IPS-18c (cell line): ENCODE results near the gene UBR3.
"Not testable (repeated sequence)": the region's sequence is repeated elsewhere in the genome, so short reads cannot be mapped to it uniquely, and the experiment has no call there.

Experiments
- H3K4me3 ChIP-seq: 2 replicates; pipeline ENCODE4 v1.7.0; 2013; ENCODE audit warnings: low read depth, mild to moderate bottlenecking, low read length, moderate library complexity; ENCODE audit not compliant: insufficient read depth
- H3K9me3 ChIP-seq: one replicate; pipeline ENCODE4 v1.6.1; 2013; ENCODE audit warnings: mild to moderate bottlenecking, low read length, moderate library complexity; ENCODE audit not compliant: control insufficient read depth, insufficient read depth

The UBR3 gene

DNA sequence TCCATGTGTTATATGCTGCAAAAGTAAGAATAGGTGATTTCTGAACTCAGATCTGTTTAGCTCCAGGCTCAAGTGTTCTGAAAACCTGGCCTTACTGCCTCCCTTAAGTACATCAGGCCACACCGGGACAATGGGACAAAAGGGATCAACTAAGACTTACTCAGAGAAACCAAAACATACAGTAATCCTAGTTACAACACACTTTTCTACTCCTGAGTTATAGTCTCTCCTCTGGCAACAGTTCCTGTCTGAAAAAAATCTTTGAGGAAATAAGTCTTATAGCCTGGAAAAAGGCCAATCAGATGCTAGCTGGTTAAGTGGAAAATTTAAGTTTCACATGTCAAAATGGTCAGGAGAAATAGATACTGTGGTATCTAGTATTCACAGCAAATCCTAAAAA lies 8.1 kb upstream of the UBR3 start:
- Histone ChIP-seq H3K4me3 (no peak overlapping the region), H3K9me3 (no peaks in the 10 kb centered on the region)

DNA sequence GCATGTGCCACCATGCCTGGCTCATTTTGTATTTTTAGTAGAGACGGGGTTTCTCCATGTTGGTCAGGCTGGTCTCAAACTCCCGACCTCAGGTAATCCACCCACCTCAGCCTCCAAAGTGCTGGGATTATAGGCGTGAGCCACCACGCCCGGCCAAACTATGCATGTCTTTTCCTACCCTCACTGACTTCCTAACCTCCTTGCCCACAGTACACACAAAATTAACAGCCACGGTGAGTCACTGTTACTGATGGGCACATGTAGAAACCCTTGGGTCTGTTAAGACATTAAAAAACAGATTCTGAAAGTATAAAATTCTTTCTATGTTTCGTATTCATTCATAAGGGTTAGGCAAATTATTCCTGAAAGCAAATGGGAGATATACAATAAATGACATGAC lies 7.2 kb upstream of the UBR3 start:
- not testable (repeated sequence) for H3K9me3 ChIP-seq, H3K4me3 ChIP-seq

DNA sequence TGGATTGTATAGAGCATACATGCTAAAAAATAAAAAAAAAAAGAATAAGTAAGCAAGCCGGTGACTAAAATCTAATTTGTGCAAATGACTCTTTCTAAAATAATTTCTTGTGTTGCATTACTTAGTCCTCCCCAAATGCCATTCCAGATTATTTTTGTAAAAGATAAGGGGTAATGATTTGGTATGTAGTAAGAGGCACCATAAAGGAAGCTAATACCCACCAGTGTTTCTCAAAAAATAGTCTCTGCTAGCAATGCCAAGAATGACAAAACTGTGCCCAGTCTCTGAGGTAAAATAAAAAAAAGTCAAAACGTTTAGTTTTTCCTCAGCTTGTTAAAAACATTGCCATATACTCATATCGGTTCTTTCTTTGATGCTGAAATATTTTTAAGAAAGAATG lies 5.2 kb upstream of the UBR3 start:
- H3K4me3 ChIP-seq: no peak overlapping the region

DNA sequence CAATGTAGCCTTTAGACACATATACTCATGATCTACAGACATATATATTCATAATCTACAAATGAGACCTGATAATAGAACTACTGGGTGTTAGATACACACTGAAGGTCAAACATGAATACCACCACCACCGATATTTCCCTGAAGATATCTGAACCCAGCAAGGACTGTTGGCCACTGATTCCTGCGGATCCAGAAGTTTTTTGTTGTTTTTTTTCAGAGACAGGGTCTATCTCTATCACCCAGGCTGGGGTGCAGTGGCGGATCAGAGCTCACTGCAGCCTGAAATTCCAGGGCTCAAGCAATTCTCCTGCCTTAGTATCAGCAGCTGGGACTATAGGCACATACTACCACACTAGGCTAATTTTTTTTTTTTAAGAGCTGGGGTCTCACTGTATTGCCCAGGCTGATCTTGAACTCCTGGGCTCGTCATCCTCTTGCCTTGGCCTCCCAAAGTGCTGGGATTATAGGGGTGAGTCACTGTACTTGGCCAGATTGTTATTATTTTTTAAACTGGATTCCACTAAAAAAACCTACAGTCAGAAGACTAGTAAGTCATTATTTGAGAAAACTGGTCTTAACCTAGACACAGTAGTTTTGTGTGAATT lies 4.4 kb upstream of the UBR3 start:
- H3K9me3 ChIP-seq: no peaks in the 10 kb centered on the region
- H3K4me3 ChIP-seq: no peak overlapping the region

More for the DNA sequence above, 5.2 kb upstream of the UBR3 start:
- H3K9me3 ChIP-seq: no peaks in the 10 kb centered on the region

DNA sequence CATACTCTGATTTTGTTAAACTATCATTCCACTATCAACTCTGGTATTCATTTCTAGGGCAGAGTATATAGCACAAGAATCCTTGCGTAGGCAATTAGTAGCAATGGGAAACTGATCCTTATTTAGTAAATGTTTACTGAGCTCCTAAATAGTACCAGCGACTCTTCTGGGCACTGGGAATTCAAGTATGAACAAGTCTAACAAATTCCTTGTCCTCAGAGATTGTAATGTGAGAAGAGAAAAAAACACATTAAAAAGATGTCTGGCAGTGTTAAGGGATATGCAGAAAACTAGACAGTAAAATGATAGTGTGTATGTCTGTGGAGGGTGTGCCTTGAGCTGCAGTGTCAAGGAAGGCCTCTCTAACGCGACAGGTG lies 3.3 kb upstream of the UBR3 start:
- peak overlapping the region; percentile 87 for H3K4me3 ChIP-seq
- no peaks in the 10 kb centered on the region for H3K9me3 ChIP-seq

DNA sequence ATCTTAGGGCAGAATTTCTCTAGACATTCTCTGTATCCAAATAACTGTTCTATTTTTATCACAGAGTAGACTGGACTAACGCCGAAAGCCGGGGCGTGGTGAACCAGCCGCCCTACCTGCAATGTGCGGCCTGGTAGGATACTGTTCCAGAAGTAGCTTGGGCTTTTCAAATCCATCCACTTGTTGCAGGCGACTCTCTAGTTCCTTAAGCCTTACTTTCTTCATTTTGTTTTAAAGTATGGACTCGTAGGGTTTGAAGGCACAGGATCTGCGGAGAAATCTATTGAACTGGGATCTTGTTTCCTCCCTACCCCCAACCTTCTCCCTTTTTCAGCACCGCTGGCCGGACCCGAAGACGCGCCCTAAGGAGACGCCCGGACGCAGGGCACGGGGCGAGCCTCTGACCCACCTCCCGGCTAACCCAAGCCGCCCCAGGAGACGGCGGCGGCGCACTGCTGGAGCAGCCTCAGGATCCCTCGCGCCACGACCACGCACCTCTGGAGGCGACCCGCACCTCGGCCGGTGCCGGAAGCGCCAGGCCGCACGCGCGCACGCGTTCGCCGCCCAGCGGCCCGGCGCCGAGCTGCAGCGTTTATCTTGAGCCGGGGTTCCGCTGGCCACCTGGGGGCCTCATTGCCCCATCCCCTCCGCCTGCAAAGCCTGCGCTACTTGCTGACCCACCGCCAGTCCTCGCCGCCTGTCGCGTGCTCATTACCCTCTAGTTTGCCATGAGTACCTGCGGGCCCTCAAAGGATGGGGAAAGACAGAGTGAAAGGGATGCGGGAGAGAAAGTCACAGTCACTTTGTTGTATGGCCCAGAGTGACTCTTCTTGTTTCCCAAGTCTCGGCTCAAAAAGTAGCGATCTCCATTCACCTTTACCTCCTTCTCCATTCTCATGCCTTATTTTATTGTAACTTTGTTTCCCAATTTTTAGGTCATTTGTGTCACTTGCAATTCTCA lies 2.6 kb upstream of the UBR3 start, which contains the start of gene METTL5:
Gene METTL5 (minus strand): TSS at position 533 of the 961 bp plus-strand sequence. CDS start 308 bp downstream, at position 225.
- H3K4me3 ChIP-seq: peak within 1 kb of the TSS; percentile 87
- H3K9me3 ChIP-seq: no peaks in the 10 kb centered on the region

DNA sequence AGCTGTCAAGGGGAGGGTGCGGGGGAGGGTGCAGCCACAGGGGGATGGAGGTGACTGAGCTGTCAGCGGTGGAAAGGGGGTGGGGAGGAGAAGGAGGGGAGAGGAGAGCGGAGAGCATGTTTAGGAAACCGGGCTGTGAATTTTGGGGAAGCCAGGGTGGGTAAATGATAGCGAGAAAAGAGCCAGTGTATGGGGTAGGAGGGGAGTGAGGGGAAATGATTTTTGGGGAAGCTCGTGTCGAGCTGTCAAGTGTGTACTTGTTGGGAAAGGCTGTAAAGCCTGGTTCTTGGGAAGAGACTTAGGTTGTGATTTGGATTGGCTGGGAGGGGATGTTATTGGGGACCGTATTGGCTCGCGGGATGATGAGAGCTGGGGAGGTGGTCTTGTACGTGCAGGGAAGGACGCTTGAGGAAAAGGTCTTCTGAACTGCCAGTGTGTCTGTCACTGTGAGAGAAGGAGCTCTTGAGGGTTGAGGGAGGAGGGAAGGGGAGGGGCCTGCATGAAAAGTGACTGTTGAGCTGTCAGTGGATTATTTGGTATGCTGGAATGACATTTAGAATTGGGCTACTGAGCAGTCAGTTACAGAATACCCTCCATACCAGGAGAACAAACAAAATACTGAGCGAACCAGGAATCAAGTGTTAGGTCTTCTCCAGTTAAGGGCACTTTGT lies 1.0 kb downstream of the UBR3 start:
- Histone ChIP-seq H3K4me3 (peak overlapping the region; percentile 86), H3K9me3 (no peaks in the 10 kb centered on the region)

DNA sequence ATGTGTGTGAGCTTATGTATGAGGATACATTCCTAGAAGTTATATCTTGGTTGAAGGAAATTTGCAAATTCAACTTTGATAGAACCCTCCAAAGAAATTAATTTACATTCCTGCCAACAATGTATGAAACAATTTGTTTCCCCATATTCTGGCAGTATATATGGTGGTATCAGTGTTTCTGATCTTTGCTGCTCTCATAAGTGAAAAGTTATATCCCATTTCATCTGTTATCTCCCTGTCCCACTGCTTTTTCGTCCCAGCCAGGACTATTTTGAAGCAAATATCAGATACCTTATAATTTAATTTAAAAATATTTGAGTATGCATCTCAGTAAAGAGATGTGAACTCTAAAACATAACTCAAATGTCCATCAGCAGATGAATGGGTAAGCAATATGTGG lies 7.1 kb downstream of the UBR3 start:
- Histone ChIP-seq H3K4me3 (no peak overlapping the region), H3K9me3 (no peaks in the 10 kb centered on the region)

DNA sequence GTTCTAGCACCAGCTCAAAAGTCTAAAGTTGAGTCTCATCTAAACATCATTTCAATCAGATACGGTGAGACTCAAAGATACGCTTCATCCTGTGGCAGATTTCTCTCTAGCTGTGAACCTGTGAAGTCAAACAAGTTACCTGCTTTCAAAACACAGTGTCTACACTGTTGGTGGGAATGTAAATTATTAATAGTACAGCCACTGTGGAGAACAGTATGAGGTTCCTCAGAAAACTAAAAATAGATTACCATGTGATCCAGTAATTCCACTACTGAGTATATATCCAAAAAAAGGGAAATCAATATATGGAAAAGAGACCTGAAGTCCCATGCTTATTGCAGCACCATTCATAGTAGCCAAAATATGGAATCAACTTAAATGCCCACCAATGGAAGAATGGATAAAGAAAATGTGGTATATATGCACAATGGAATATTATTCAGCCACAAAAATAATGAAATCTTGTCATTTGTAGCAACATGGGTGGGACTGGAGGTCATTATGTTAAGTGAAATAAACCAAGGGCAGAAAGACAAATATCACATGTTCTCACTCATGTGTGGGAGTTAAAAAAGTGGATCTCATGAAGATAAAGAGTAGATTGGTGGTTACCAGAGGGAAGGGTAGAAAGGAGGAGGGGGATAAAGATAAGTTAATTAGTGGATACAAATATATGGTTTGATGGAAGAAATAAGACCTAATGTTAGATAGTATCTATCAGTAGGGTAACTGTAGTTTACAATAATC lies 11.7 kb downstream of the UBR3 start:
- Histone ChIP-seq H3K4me3 (no peak overlapping the region), H3K9me3 (no peaks in the 10 kb centered on the region)

DNA sequence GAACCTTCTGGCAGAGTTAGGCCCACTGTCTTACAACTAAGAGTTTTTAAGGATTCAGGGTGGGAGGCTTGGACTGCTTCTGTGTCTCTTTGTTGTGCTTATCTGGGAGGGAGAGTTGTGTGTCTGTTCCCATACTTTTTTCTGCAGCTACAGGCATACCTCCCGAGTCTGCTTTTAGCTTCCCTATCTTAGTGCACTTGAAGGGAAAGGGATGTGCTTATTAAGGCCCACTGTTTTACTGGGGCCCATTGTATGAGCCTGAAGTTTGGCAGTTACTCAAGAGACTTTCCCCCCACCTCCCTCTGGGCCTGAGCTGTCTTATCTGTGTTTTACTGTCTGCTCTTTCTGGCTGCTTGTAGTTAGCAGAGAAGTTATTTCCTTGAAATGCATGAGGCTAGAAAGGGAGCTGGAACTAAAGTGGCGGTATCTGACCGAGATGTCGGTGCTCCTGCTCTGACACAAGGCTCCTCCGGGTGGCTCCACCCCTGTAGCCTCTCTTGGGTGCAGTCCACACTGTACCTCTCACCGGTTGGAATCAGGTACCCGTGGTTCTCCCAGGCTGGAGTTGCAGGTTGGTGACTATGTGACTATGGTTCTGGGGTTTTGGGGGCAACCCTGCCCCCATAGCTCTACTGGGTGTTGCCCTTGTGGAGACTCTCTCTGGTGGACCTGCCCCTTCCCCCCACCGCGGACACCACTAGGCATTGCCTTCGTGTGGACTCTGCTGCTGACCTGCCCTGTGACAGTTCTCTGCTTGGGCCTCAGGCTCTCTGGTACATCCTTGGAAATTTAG lies 12.9 kb downstream of the UBR3 start:
- no peaks in the 10 kb centered on the region for H3K9me3 ChIP-seq
- H3K4me3 ChIP-seq: no peak overlapping the region

DNA sequence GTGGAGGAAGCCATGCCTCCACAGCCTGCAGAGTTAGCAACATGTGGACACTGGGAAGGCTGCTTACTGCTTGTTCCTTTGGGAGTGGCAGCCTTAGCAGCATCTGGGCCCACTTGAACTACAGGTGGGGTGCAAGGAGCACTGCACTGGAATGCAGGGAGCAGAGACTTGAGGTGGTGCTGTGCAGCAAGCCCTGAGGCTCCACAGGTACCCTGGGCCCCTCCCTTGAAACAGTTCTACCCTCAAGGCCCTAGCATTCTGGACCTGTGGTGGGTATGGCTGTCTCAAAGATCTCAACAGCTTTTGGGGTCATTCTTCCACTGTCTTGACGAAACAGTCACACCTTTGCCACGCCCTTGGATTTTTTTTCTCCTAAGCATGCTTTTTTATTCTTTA lies 13.5 kb downstream of the UBR3 start:
- no peak overlapping the region for H3K4me3 ChIP-seq
- no peaks in the 10 kb centered on the region for H3K9me3 ChIP-seq

DNA sequence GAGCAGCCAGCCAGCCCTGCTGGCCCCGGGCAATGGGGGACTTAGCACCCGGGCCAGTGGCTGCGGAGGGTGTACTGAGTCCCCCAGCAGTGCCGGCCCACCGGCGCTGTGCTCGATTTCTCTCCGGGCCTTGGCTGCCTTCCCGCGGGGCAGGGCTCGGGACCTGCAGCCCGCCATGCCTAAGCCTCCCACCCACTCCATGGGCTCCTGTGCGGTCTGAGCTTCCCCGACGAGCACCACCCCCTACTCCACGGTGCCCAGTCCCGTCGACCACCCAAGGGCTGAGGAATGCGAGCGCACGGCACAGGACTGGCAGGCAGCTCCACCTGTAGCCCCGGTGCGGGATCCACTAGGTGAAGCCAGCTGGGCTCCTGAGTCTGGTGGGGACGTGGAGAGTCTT lies 14.4 kb downstream of the UBR3 start:
- not testable (repeated sequence) for H3K4me3 ChIP-seq, H3K9me3 ChIP-seq

DNA sequence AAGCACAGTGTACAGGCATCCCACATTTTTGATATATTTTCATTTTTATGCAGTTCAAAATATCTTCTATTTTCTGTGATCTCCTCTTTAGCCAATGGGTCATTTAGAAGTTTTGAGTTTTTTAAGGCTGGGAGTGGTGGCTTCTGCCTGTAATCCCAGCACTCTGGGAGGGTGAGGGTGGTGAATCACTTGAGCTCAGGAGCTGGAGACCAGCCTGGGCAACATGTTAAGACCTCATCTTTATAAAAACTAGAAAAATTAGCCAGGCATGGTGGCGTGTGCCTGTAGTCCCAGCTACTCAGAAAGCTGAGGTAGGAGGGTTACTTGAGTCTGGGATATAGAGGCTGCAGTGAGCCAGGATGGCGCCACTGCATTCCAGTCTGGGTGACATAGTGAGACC lies 17.8 kb downstream of the UBR3 start:
- Histone ChIP-seq H3K4me3 (no peak overlapping the region), H3K9me3 (peaks cover 2% of the 10 kb centered on the region)

DNA sequence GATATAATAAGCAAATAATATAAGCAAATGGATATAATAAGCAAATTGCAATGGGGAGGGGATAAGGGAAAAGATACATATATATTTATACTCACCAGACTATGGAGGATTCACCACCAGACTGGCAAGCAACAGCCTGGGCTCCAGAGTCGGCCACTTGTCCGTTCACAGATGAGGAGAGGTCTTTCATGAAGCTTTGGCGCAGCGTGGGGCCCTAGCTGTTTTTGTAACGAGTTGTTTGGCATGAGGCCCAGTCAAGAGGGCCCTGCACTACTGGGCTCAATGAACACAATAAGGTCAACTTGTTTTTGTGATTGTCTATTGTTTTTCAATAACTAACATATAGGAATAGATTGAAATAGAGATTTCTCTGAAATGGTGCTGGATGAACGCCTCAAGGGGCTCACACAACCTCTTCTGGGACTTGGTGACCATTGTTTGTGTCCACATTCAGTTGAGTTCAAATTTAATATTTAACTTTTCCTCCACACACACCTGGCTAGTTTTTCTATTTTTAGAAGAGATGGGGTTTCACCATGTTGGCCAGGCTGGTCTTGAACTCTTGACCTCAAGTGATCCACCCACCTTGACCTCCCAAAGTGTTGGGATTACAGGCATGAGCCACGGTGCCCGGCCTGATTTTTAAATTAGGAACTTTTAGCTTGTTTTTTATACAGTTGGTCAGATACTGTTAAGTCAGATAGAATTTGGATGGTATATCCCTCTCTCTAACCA lies 21.9 kb downstream of the UBR3 start:
- H3K9me3 ChIP-seq, H3K4me3 ChIP-seq: not testable (repeated sequence)

DNA sequence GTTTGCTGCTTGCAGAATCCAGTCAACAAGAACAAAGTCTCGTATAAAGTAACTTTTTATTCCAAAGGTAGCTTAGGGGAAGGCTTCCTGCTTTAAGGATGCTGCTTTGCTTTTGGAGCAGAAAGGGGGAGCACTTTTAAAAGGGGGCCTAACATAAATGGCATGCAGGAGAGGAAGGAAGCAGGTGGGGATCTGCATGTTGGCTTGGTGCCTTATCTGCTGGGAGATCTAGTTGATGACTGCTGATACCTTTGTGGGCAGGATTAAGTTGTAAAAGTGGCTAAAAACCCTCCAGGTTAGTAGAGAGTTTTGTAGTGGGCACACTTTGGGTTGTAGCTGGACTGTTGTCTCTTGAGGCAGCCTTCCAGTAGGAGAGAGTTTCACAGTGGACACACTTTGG lies 22.5 kb downstream of the UBR3 start:
- Histone ChIP-seq H3K9me3 (peaks cover 2% of the 10 kb centered on the region), H3K4me3 (no peak overlapping the region)

DNA sequence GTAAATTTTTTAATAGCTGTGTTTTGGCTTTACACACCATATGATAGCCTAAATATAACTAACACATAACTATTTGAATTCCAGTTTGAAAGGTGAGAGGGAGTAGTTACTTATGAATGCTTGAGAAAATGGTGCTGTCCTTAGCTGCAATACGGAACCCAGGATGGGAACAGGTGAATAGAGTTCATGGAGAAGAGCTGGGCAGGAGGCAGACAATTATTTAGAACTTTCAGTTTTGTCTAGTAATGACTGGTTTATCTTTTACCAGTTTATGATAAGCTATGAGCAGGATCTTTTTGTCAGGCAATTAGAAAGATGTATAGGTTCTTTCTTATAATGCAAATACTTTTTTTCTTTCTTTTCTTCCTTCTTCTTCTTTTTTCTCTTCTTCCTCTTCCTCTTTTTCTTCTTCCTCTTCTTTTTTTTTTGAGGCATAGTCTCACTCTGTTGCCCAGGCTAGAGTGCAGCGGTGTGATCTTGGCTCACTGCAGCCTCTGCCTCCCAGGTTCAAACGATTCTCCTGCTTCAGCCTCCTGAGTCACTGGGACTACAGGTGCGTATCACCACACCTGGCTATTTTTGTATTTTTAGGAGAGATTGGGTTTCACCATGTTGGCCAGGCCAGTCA lies 25.9 kb downstream of the UBR3 start:
- peaks cover 6% of the 10 kb centered on the region for H3K9me3 ChIP-seq

More for the DNA sequence above, 25.9 kb downstream of the UBR3 start:
- no peak overlapping the region for H3K4me3 ChIP-seq
